Measurements from ENCODE around the gene CRHR1.

Gene CRHR1

GRCh38 chr17:45819632-45820031 is 35.5 kb downstream of the CRHR1 start:
- TF ChIP-seq CEBPB (IDR thresholded peaks at IDR 0.05), result no peak
- TF ChIP-seq, protein P1, sequence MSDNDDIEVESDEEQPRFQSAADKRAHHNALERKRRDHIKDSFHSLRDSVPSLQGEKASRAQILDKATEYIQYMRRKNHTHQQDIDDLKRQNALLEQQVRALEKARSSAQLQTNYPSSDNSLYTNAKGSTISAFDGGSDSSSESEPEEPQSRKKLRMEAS (IDR thresholded peaks at IDR 0.05), result no peak
- TF ChIP-seq, protein P2, sequence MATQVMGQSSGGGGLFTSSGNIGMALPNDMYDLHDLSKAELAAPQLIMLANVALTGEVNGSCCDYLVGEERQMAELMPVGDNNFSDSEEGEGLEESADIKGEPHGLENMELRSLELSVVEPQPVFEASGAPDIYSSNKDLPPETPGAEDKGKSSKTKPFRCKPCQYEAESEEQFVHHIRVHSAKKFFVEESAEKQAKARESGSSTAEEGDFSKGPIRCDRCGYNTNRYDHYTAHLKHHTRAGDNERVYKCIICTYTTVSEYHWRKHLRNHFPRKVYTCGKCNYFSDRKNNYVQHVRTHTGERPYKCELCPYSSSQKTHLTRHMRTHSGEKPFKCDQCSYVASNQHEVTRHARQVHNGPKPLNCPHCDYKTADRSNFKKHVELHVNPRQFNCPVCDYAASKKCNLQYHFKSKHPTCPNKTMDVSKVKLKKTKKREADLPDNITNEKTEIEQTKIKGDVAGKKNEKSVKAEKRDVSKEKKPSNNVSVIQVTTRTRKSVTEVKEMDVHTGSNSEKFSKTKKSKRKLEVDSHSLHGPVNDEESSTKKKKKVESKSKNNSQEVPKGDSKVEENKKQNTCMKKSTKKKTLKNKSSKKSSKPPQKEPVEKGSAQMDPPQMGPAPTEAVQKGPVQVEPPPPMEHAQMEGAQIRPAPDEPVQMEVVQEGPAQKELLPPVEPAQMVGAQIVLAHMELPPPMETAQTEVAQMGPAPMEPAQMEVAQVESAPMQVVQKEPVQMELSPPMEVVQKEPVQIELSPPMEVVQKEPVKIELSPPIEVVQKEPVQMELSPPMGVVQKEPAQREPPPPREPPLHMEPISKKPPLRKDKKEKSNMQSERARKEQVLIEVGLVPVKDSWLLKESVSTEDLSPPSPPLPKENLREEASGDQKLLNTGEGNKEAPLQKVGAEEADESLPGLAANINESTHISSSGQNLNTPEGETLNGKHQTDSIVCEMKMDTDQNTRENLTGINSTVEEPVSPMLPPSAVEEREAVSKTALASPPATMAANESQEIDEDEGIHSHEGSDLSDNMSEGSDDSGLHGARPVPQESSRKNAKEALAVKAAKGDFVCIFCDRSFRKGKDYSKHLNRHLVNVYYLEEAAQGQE (IDR thresholded peaks at IDR 0.05; ENCODE audit: low read depth), result no peak
- no peak for TF ChIP-seq TAF1 (IDR thresholded peaks at IDR 0.05; ENCODE audit: low read depth)
- TF ChIP-seq YY1 (IDR thresholded peaks at IDR 0.05; ENCODE audit: low read depth), result no peak
- no peak for TF ChIP-seq TEAD4 (IDR thresholded peaks at IDR 0.05)
- no peak for TF ChIP-seq NFIC (IDR thresholded peaks at IDR 0.05)
- TF ChIP-seq RAD21 (IDR thresholded peaks at IDR 0.05; ENCODE audit: low read depth), result no peak
- no peak for TF ChIP-seq FOXM1 (IDR thresholded peaks at IDR 0.05; ENCODE audit: borderline replicate concordance, low read depth)
- TF ChIP-seq, protein P3, sequence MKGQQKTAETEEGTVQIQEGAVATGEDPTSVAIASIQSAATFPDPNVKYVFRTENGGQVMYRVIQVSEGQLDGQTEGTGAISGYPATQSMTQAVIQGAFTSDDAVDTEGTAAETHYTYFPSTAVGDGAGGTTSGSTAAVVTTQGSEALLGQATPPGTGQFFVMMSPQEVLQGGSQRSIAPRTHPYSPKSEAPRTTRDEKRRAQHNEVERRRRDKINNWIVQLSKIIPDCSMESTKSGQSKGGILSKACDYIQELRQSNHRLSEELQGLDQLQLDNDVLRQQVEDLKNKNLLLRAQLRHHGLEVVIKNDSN (IDR thresholded peaks at IDR 0.05), result no peak
- no peak for TF ChIP-seq TCF12 (IDR thresholded peaks at IDR 0.05; ENCODE audit: low read depth)
- TF ChIP-seq ZBTB7A (IDR thresholded peaks at IDR 0.05; ENCODE audit: low read depth), result no peak
- no peak for TF ChIP-seq EP300 (IDR thresholded peaks at IDR 0.05; ENCODE audit: borderline replicate concordance)
- no peak for TF ChIP-seq CREB1 (IDR thresholded peaks at IDR 0.05; ENCODE audit: low read depth)
- TF ChIP-seq EGR1 (IDR thresholded peaks at IDR 0.05), result no peak

DNA sequence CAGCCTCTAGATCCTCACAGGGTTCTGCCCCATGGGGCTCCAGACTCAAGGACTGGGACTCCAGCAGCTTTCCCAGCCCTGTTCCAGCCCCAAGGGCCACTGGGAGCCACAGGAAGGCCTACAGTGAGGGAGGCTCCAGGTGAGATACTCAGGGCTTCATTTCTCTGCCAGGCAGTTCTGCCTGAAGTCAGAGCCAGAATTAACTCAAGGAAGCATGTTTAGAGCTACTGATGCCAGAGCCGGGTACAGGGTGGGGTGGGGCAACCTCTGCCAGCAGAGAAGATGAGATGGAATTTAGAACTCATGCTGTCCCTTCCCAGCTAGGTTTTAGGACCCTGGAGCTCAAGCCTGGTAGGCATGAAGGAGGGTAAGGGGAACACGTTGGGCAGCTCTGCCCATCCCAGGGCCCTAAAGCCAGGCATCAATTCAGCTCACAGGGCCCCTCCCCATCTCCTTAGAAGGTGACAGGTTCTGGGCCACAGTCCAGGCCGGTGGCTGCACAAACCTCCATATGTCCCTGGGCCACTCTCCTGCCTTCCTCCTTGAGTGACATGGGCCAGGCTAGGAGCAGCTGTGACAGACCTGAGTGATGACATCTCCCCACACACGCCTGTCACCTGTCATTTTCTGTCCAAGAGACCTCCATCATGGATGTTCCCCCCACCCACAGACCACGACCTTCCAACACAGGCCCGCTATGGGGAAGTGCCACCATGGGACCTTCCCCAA is 36.1 kb downstream of the CRHR1 start:
- TF ChIP-seq EP300 (IDR thresholded peaks at IDR 0.05; ENCODE audit: borderline replicate concordance), result no peak
- TF ChIP-seq YY1 (IDR thresholded peaks at IDR 0.05; ENCODE audit: low read depth), result no peak
- TF ChIP-seq, protein P3 (IDR thresholded peaks at IDR 0.05), result no peak
- TF ChIP-seq EGR1 (IDR thresholded peaks at IDR 0.05), result no peak
- TF ChIP-seq NFIC (IDR thresholded peaks at IDR 0.05), result no peak
- TF ChIP-seq ZBTB7A (IDR thresholded peaks at IDR 0.05; ENCODE audit: low read depth), result no peak
- no peak for TF ChIP-seq TAF1 (IDR thresholded peaks at IDR 0.05; ENCODE audit: low read depth)
- TF ChIP-seq TCF12 (IDR thresholded peaks at IDR 0.05; ENCODE audit: low read depth), result no peak
- no peak for TF ChIP-seq RAD21 (IDR thresholded peaks at IDR 0.05; ENCODE audit: low read depth)
- no peak for TF ChIP-seq FOXM1 (IDR thresholded peaks at IDR 0.05; ENCODE audit: borderline replicate concordance, low read depth)
- TF ChIP-seq, protein P2 (IDR thresholded peaks at IDR 0.05; ENCODE audit: low read depth), result no peak
- no peak for TF ChIP-seq TEAD4 (IDR thresholded peaks at IDR 0.05)
- TF ChIP-seq CEBPB (IDR thresholded peaks at IDR 0.05), result no peak
- TF ChIP-seq CREB1 (IDR thresholded peaks at IDR 0.05; ENCODE audit: low read depth), result no peak
- TF ChIP-seq, protein P1 (IDR thresholded peaks at IDR 0.05), result no peak

GRCh38 chr17:45821147-45821546 is 37.0 kb downstream of the CRHR1 start:
- TF ChIP-seq NFIC (IDR thresholded peaks at IDR 0.05) (no peak), TEAD4 (IDR thresholded peaks at IDR 0.05) (no peak), ZBTB7A (IDR thresholded peaks at IDR 0.05; ENCODE audit: low read depth) (no peak), TCF12 (IDR thresholded peaks at IDR 0.05; ENCODE audit: low read depth) (no peak), YY1 (IDR thresholded peaks at IDR 0.05; ENCODE audit: low read depth) (no peak), TAF1 (IDR thresholded peaks at IDR 0.05; ENCODE audit: low read depth) (no peak), EP300 (IDR thresholded peaks at IDR 0.05; ENCODE audit: borderline replicate concordance) (no peak), EGR1 (IDR thresholded peaks at IDR 0.05) (no peak), CEBPB (IDR thresholded peaks at IDR 0.05) (no peak), CREB1 (IDR thresholded peaks at IDR 0.05; ENCODE audit: low read depth) (no peak), FOXM1 (IDR thresholded peaks at IDR 0.05; ENCODE audit: borderline replicate concordance, low read depth) (no peak), RAD21 (IDR thresholded peaks at IDR 0.05; ENCODE audit: low read depth) (no peak)
- TF ChIP-seq, protein P3 (IDR thresholded peaks at IDR 0.05), result no peak
- TF ChIP-seq, protein P1 (IDR thresholded peaks at IDR 0.05), result no peak
- TF ChIP-seq, protein P2 (IDR thresholded peaks at IDR 0.05; ENCODE audit: low read depth), result no peak

All from Ishikawa (cell line).